GM21367 (cell line): ENCODE data around the gene PRSS37.

Experiments
- ATAC-seq: cut with Tn5 transposase; IDR thresholded peaks from one replicate; pipeline ENCODE4 v1.9.1; 2021; ENCODE audit not compliant: unreplicated experiment

Gene PRSS37

DNA sequence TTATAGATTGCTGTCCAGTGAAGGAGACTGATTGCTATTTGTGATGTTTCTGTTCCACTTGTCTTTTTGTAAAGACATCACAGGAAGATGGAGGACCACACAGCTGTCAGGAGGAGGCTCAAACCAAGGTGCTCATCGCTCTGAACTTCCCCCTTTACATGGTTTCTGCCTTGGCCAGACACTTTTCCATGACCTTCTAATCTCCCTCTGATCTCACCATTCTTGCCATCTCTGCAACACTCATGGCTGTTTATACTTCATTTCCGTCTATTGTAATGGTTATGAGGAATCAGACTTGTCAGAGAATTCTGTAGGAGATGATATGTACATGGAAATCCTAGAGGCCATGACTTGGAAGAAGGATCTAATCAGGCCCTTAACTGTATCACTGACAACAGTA lies 53.0 kb downstream of the PRSS37 start:
- no peak for ATAC-seq
